COLO668 (cell line): ENCODE data around the gene INTS3.
A peak's percentile ranks its signal among the peaks of the same experiment; 100 is the strongest.
"Not testable (repeated sequence)": the region's sequence is repeated elsewhere in the genome, so short reads cannot be mapped to it uniquely, and the experiment has no call there.

Experiments
- DNase-seq: peaks from one replicate; lab custom pipeline; 2025; ENCODE audit not compliant: unreplicated experiment; lab: John Stamatoyannopoulos, UW

The INTS3 gene

GRCh38 chr1:153775458-153776327 is 47.8 kb downstream of the INTS3 start:
- peak; percentile 90 for DNase-seq

GRCh38 chr1:153776352-153776751 is 48.5 kb downstream of the INTS3 start:
- DNase-seq, result no peak

- no peak for DNase-seq
Observed at GRCh38 chr1:153776845-153777370, 49.1 kb downstream of the INTS3 start.

GRCh38 chr1:153777648-153778047 is 49.8 kb downstream of the INTS3 start:
- DNase-seq, result no peak

- no peak for DNase-seq
Observed at GRCh38 chr1:153778051-153778823, 50.4 kb downstream of the INTS3 start.

GRCh38 chr1:153778824-153779519 is 51.1 kb downstream of the INTS3 start:
- DNase-seq, result no peak

GRCh38 chr1:153779781-153780541 is 52.1 kb downstream of the INTS3 start:
- no peak for DNase-seq

- no peak for DNase-seq
Observed at GRCh38 chr1:153780551-153780950, 52.7 kb downstream of the INTS3 start.

- not testable (repeated sequence) for DNase-seq
Observed at GRCh38 chr1:153782648-153783047, 54.8 kb downstream of the INTS3 start.

- DNase-seq, result peak; percentile 96
Observed at GRCh38 chr1:153783233-153784190, 55.7 kb downstream of the INTS3 start.

- DNase-seq, result no peak
Observed at GRCh38 chr1:153786038-153786790, 58.4 kb downstream of the INTS3 start.

GRCh38 chr1:153789478-153790034 is 61.7 kb downstream of the INTS3 start:
- DNase-seq, result peak; percentile 70

- peak; percentile 58 for DNase-seq
Observed at GRCh38 chr1:153790313-153790965, 62.6 kb downstream of the INTS3 start.

- no peak for DNase-seq
Observed at GRCh38 chr1:153790966-153791647, 63.3 kb downstream of the INTS3 start.

GRCh38 chr1:153791648-153792253 is 63.9 kb downstream of the INTS3 start:
- no peak for DNase-seq

GRCh38 chr1:153792631-153793041 is 64.8 kb downstream of the INTS3 start:
- DNase-seq, result no peak
